MV-4-11 (cell line): ENCODE results near the gene TPM2.

Experiments used
- DNase-seq: peaks from one replicate; lab custom pipeline; 2025; lab: John Stamatoyannopoulos, UW

TPM2 gene

GRCh38 chr9:35718721-35719511 lies 29.2 kb upstream of the TPM2 start:
- peak; percentile 96 for DNase-seq

DNA sequence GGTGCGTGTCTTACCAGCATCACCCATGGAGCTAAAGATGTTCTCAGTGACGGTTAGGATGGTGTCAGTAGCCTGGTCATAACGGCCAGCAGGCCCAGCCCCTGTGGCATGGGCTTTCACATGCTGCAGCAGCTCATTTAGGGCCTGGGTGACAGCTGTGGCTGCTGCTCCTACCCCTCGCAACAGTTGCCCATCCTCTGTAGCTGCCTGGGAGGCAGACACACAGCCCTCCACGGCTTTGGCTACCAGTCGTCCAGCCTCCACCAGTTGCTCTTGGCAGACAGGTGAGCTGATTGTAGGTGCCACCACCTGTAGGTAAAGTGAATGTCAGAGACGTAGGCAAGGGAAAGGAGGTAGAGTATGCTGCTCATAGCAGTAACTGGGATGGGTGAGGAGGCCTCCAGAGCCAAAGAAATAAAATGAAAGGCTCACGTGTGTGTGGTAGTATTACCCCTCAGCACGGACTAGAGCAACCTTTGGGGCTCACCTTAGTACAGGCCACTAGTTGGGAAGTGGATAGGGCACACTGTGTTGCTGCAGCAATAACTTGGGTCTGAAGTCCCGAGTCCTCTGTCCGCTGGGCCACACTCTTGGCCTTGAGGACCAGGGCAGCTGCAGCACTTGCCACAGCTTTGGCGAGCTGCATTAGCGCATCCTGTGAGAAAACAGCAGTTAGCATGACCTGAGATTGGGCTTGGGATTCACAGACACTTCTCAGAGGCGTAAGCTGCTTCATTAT lies 27.6 kb upstream of the TPM2 start:
- DNase-seq, result no peak

DNA sequence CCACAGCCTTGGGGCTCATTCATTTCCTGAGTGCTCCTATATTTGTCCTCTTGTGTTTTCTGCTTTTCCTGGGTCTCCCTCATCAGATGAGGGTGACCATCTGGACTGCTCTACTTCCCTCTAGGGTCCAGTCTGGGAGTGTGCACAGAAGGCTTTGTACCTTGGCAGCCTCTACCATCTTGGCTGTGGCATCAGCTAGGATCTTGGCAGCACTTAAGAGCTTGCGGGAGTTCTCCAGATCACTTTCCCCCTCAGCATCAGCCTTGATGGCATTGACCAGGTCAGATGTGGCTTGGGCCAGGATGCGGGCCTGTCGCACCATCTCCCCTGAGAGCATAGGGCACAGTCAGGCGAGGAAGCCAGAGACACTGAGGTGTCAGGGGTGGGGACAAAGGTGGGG lies 26.5 kb upstream of the TPM2 start:
- DNase-seq, result peak; percentile 10

DNA sequence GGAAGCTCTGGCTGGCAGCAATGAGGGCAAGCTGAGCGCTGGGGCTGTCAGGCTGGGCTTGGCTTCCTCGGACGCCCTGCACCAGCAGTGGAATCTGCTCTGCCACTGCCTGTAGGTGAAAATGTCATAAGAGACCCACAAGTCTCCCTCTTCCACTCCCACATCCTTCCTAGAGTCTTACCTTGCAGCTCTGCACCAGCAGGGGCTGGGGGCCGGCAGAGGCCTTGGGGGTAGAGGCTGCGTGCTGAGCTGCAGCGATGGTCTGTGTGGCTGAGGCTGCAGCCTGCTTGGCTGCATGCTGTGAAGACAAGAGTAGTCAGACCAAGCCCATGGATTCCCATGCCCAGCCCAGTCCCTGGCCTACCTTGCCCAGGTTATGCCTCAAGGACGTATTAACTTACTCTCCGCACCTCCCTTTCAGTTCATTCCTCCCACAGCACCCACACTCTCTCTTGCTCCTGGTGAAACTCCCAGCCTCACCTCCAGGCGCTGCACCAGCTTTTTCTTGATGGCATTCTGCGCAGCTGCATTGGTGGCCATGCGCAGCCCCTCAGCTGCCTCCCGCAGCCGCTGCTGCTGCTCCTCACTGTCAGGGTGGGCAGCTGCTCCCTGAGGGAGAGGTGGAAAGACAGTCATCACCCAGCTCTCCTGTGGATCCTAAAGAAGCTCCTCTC lies 25.0 kb upstream of the TPM2 start:
- DNase-seq, result no peak

- DNase-seq, result no peak
Observed at GRCh38 chr9:35714123-35714522, 24.4 kb upstream of the TPM2 start.

- DNase-seq, result no peak
Observed at GRCh38 chr9:35713578-35713977, 23.9 kb upstream of the TPM2 start.

DNA sequence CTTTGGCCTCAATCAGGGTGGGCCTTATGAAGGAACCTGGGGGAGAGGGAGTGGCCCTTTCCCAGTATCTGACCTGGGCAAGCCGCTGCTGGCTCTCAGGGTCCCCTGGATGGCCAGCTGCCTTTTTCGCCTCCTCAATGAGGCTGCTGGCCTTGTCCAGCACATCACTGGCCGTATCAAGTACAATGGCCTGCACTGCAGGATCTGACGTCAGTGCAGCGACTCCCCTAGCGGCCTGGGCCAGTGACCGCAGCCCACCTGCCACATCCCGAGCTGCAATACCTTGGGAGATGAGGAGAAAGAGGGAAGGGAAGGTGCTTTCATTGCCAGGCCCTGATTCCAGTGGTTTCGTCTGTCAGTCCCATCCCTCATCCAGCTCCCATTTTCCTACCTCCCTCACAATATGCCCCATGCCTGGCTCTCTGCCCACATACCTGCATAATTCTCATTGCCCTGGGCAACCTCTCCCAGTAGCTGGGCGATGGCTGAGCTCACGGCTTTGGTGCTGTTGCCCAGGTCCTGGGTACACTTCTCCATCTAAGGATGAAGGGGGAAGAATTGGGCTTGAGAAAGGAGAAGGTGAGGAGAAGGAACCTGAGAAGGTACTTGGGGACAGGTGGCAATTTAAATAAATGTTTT lies 23.2 kb upstream of the TPM2 start:
- no peak for DNase-seq

DNA sequence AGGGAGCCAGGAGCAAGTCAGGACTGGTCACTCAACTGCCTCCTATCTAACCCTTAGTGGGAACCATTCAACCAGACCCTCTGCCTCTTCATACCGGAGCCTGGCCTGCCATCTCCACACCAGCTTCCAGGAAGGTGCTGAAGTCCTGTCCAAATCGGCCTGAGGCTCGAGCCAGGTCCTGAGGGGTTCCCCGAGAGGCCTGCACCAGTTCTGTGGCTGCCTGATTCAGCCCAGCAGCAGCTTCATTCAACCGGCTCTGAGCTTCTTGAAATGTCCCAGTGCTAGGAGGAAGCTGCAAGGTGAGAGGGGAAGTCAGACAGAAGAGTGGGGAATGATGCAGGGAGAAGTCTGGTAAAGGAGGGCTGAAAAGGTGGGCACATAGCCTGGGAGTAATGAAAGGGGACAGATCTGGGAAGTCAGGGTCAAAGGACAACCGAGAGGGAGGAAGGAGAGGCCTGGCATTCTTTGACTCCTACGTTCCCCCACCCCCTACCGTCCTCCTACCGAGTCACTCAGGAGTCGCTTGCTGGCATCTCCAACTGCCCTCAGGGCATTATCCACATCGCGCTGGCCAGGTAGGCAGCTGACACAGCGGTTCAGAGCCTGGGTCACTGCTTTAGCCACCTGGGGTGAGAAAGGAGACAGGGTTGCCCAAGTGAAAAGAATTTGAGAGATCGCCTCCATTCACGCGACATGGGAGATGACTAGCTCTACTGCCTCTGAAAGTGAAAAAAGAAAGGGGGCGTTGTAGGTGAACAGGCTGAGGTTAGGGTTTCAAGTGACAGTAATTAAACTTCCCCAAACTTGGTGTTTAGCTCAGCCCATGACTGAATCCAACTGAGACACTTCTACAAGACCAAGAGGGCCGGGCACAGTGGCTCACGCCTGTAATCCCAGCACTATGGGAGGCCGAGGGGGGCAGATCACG lies 22.0 kb upstream of the TPM2 start:
- DNase-seq, result no peak

DNA sequence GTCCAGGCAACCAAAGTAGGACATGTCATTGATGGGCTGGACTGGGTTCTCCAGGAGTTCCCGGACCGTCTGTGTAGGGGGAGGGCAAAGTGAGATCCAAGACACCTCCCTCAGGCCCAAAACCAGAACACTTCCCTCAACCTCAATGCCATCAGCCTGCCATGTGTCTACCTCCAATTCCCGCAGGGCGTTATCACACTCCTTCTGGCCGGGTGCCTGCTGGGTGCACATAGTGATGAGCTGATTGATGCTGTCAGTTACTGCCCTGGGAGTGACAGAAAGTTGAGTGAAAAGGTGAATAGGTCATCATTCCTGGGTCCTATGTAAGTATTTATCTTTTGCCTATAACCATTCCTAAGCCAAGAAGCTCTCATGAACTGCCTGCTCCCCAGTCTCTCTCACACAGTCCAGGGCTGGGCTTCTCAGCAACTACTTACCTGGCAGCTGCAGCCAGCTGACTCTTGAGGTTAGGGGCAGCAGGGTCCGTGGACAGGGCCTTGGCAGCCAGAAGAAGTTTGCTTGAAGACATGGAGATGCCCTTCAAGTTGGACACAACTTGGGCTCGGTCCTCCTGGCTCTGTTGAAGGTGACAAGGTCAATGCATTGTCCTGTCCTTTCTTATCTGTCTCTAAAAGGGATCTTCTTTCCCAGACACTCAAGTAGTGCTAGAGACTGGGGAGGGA lies 21.2 kb upstream of the TPM2 start:
- DNase-seq, result no peak

- no peak for DNase-seq
Observed at GRCh38 chr9:35708146-35708545, 18.4 kb upstream of the TPM2 start.

DNA sequence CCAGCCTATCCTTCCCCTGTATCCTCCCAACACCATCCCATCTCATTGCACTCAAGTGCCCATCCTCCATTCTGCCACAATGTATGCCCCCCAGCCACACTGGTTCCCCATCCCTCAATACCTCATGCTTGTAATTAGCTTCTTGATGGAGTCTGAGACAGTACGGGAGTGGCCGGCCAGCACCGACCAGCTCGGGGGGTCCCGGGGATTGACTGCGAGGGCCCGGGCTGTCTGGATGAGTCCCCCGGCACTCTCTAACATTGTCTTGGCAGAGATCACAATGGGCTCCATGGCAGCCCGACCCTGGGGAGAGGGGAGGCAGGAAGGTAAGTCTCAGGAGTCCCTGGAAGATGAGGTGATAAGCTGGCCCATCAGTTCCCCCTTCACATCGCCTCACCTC lies 17.2 kb upstream of the TPM2 start:
- DNase-seq, result no peak

- DNase-seq, result no peak
Observed at GRCh38 chr9:35705836-35706430, 16.2 kb upstream of the TPM2 start.

- DNase-seq, result no peak
Observed at GRCh38 chr9:35705372-35705771, 15.6 kb upstream of the TPM2 start.

- no peak for DNase-seq
Observed at GRCh38 chr9:35703906-35704672, 14.4 kb upstream of the TPM2 start.

DNA sequence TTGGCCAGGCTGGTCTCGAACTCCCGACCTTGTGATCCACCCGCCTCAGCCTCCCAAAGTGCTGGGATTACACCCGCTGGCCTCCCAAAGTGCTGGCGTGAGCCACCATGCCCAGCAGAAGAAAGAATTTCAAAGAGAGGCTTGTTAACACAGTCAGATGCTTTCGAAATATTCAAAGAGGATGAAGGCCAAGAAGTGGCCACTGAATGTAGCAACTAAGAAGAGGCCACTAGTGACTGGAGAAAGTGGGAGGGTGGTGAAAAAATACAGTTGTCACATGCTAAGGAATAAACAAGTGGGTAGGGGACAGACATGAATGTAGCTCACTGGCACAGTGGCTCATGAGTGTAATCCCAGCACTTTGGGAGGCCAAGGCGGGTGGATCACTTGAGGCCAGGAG lies 13.0 kb upstream of the TPM2 start:
- no peak for DNase-seq

GRCh38 chr9:35700942-35701341 lies 11.2 kb upstream of the TPM2 start:
- no peak for DNase-seq

GRCh38 chr9:35700031-35700430 lies 10.3 kb upstream of the TPM2 start:
- no peak for DNase-seq

- DNase-seq, result no peak
Observed at GRCh38 chr9:35698231-35698630, 8.5 kb upstream of the TPM2 start.

- DNase-seq, result no peak
Observed at GRCh38 chr9:35697486-35697885, 7.8 kb upstream of the TPM2 start.
